CD4-positive, alpha-beta T cell treated with Interleukin-15 for 4 hours (primary cell): Measurements from ENCODE around the gene USP8.

Experiments used
- DNase-seq: peaks from one replicate; pipeline ENCODE4 v3.0.0-alpha.2; 2020; ENCODE audit warnings: low spot score

USP8 gene

GRCh38 chr15:50543556-50543955 lies 119.4 kb downstream of the USP8 start:
- DNase-seq, result no peak

GRCh38 chr15:50544368-50544767 lies 120.2 kb downstream of the USP8 start:
- DNase-seq, result no peak

- no peak for DNase-seq
These were observed 122.4 kb downstream of the USP8 start, which contains the start of gene USP50 for GRCh38 chr15:50546566-50546965. TSS of gene USP50 (minus strand) at chr15:50546666. CDS start at chr15:50546525, 141 bp downstream.

GRCh38 chr15:50549326-50549725 lies 125.1 kb downstream of the USP8 start:
- no peak for DNase-seq

GRCh38 chr15:50552238-50552637 lies 128.0 kb downstream of the USP8 start:
- DNase-seq, result no peak

GRCh38 chr15:50556642-50557371 lies 132.6 kb downstream of the USP8 start:
- DNase-seq, result no peak

- DNase-seq, result no peak
These were observed 133.8 kb downstream of the USP8 start for GRCh38 chr15:50558012-50558411.

- DNase-seq, result no peak
These were observed 138.8 kb downstream of the USP8 start for GRCh38 chr15:50562735-50563640.

- DNase-seq, result no peak
These were observed 139.6 kb downstream of the USP8 start for GRCh38 chr15:50563756-50564155.
